Fibroblast of lung (primary cell): ENCODE data around the gene NR4A1. TPM values are rescaled to one million over a fixed set of nuclear protein-coding genes. Genes with fewer than 3 reads are reported as not detected.

Experiments
- DNase-seq, 2 donors: peaks; one replicate each; pipeline versions ENCODE4 v3.0.0 to v3.0.0-alpha.2; 2010; ENCODE audit warnings: low read depth in 2 of 2
- H2AFZ ChIP-seq: 2 replicates; pipeline ENCODE4 v1.5.1; 2012; ENCODE audit warnings: low read length, control low read depth, inconsistent platforms
- H3K27ac ChIP-seq: 2 replicates; pipeline ENCODE4 v1.5.1; 2011; ENCODE audit warnings: low read length, control low read depth; ENCODE audit not compliant: insufficient read depth
- H3K27me3 ChIP-seq: 2 replicates; pipeline ENCODE4 v1.5.1; 2011; ENCODE audit warnings: mild to moderate bottlenecking, low read length; ENCODE audit not compliant: control insufficient read depth, insufficient read depth
- H3K36me3 ChIP-seq: 2 replicates; pipeline ENCODE4 v1.5.1; 2011; ENCODE audit warnings: low read length; ENCODE audit not compliant: control insufficient read depth, insufficient read depth
- H3K4me1 ChIP-seq: 2 replicates; pipeline ENCODE4 v1.5.1; 2011; ENCODE audit warnings: low read length; ENCODE audit not compliant: control insufficient read depth, insufficient read depth; ENCODE audit errors: extremely low read depth
- H3K4me2 ChIP-seq: 2 replicates; pipeline ENCODE4 v1.5.1; 2011; ENCODE audit warnings: low read length, control low read depth; ENCODE audit not compliant: insufficient read depth; ENCODE audit errors: extremely low read depth
- H3K4me3 ChIP-seq, 4 experiments: fragments of 200-600 bp in 1 of 4; sonication (generic) in 1 of 4; replicated peaks in 1 of 4; 2 replicates each; pipeline ENCODE4 v1.5.1; 2011 to 2016; ENCODE audit warnings: low read length in 4 of 4, low read depth in 3 of 4, mild to moderate bottlenecking in 3 of 4, control low read depth in 2 of 4, inconsistent platforms in 1 of 4, mixed read lengths in 1 of 4; ENCODE audit not compliant: insufficient read depth in 1 of 4; ENCODE audit errors: control extremely low read depth in 1 of 4
- H3K79me2 ChIP-seq: 2 replicates; pipeline ENCODE4 v1.5.1; 2012; ENCODE audit warnings: mild to moderate bottlenecking, low read length, inconsistent platforms; ENCODE audit not compliant: control insufficient read depth, insufficient read depth
- H3K9ac ChIP-seq: 2 replicates; pipeline ENCODE4 v1.5.1; 2011; ENCODE audit warnings: mild to moderate bottlenecking, low read length, control low read depth; ENCODE audit not compliant: insufficient read depth
- H3K9me3 ChIP-seq: 2 replicates; pipeline ENCODE4 v1.5.1; 2012; ENCODE audit warnings: low read depth, low read length; ENCODE audit not compliant: control insufficient read depth, insufficient read depth
- H4K20me1 ChIP-seq: 2 replicates; pipeline ENCODE4 v1.5.1; 2011; ENCODE audit warnings: low read length; ENCODE audit not compliant: control insufficient read depth, insufficient read depth; ENCODE audit errors: extremely low read depth
- EZH2 ChIP-seq: IDR thresholded peaks from 2 replicates; pipeline ENCODE4 v1.5.1; 2012; ENCODE audit warnings: low read length, control low read depth, mild to moderate bottlenecking; ENCODE audit errors: missing control alignments
- polyA plus RNA-seq, 2 donors: library from polyadenylated mRNA; depleted of rRNA in 1 of 2; stranded (reverse) in 1 of 2; unstranded in 1 of 2; fragments of >200 nt; gene quantifications; 2 replicates each; pipeline ENCODE4 v1.2.1, GENCODE V29; 2011 to 2012; ENCODE audit warnings: missing spikeins in 1 of 2
- total RNA-seq: library from RNA; depleted of rRNA; stranded (reverse); fragments of >200 nt; gene quantifications from 2 replicates; pipeline ENCODE4 v1.2.1, GENCODE V29; 2014
- TF ChIP-seq, protein P1 (sequence below), 2 donors: IDR thresholded peaks in 1 of 2; conservative IDR thresholded peaks in 1 of 2; 1 replicate in 1 of 2; 2 replicates in 1 of 2; pipeline ENCODE4 v1.5.1; 2011 to 2012; ENCODE audit warnings: low read length in 2 of 2, control low read depth in 1 of 2, inconsistent platforms in 1 of 2, low read depth in 1 of 2, mild to moderate bottlenecking in 1 of 2

Gene NR4A1
- total and polyA plus RNA-seq, 2 donors (not counting 1 experiment from before 2014, with no cell fraction given): 3.8 to 4.1 TPM

DNA sequence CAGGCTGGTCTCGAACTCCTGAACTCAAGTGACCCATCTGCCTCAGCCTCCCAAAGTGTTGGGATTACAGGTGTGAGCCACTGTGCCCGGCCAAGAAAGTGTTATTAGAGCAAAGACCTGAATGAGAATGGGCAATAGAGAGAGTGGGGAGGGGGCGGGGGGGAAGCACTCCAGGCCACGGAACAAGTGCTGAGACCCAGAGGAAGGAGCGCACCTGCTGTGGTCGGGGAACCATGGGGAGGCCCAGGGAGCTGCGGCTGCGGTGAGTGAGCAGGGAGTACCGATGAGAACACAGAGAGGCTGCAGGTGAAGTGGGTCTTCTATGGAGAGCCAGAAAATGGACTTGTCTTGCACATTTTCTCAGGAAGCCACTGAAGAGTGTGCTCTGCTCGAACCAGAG lies 39.0 kb downstream of the NR4A1 start:
- DNase-seq: no peak
- no peaks in the 10 kb centered on the region for H3K4me1 ChIP-seq
- no peaks in the 10 kb centered on the region for H3K9me3 ChIP-seq
- no peak overlapping the region for H3K9ac ChIP-seq
- no peaks in the 10 kb centered on the region for H3K79me2 ChIP-seq
- no peak for TF ChIP-seq EZH2
- TF ChIP-seq, protein P1, sequence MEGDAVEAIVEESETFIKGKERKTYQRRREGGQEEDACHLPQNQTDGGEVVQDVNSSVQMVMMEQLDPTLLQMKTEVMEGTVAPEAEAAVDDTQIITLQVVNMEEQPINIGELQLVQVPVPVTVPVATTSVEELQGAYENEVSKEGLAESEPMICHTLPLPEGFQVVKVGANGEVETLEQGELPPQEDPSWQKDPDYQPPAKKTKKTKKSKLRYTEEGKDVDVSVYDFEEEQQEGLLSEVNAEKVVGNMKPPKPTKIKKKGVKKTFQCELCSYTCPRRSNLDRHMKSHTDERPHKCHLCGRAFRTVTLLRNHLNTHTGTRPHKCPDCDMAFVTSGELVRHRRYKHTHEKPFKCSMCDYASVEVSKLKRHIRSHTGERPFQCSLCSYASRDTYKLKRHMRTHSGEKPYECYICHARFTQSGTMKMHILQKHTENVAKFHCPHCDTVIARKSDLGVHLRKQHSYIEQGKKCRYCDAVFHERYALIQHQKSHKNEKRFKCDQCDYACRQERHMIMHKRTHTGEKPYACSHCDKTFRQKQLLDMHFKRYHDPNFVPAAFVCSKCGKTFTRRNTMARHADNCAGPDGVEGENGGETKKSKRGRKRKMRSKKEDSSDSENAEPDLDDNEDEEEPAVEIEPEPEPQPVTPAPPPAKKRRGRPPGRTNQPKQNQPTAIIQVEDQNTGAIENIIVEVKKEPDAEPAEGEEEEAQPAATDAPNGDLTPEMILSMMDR (conservative IDR thresholded peaks at IDR 0.05 in 1 of 2, IDR thresholded peaks at IDR 0.05 in 1 of 2; ENCODE audit: low read depth in 1 of 2, low read length in 2 of 2): no peak
- H3K4me2 ChIP-seq: no peak overlapping the region
- H3K4me3 ChIP-seq: no peak overlapping the region
- H3K27ac ChIP-seq: no peak overlapping the region
- H4K20me1 ChIP-seq: no peaks in the 10 kb centered on the region
- no peak overlapping the region for H2AFZ ChIP-seq
- H3K27me3 ChIP-seq: peaks cover 11% of the 10 kb centered on the region
- no peaks in the 10 kb centered on the region for H3K36me3 ChIP-seq

DNA sequence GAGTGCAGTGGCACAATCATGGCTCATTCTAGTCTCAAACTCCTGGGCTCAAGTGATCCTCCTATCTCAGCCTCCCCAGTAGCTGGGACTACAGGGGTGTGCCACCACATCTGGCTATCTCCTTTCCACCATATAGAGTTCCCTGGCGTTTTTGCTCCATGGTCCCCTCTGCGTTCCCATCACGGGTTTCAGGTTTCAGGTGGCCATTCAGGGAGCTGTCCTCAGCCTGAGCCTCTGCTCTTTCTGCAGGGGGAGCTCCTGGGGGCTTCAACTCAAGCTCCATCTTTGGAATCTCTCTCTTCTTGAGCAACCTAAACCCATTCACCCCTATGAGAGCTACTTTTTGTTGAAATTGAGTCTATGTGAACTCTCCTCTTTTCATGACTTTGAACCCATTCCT lies 39.8 kb downstream of the NR4A1 start:
- peaks cover 11% of the 10 kb centered on the region for H3K27me3 ChIP-seq
- no peak for TF ChIP-seq EZH2
- TF ChIP-seq, protein P1 (conservative IDR thresholded peaks at IDR 0.05 in 1 of 2, IDR thresholded peaks at IDR 0.05 in 1 of 2; ENCODE audit: low read depth in 1 of 2, low read length in 2 of 2): no peak
- no peak overlapping the region for H3K27ac ChIP-seq
- H3K36me3 ChIP-seq: no peaks in the 10 kb centered on the region
- DNase-seq: no peak
- H4K20me1 ChIP-seq: no peaks in the 10 kb centered on the region
- no peaks in the 10 kb centered on the region for H3K4me1 ChIP-seq
- no peak overlapping the region for H2AFZ ChIP-seq
- no peaks in the 10 kb centered on the region for H3K79me2 ChIP-seq
- H3K9ac ChIP-seq: no peak overlapping the region
- H3K4me3 ChIP-seq: no peak overlapping the region
- no peak overlapping the region for H3K4me2 ChIP-seq
- H3K9me3 ChIP-seq: no peaks in the 10 kb centered on the region

DNA sequence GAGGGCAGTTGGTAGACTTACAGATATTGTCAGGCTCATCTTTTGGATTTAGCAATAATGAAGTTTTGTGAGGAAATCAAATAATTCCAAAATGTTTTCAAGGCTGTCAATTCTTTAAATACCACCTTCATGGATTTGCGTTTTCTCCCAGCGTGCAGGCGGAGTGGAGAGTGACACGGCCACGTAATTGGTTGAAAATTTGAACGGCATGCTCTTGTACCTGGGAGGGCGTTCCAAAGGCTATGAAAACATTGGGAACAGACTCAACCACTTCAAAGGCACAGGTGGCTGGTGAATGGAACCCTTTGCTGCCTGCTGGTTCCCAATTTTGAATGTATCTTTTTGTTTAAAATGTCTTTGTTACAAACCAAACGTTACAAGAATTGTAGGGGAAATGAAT lies 40.6 kb downstream of the NR4A1 start:
- DNase-seq: no peak
- Histone ChIP-seq H3K9me3 (no peaks in the 10 kb centered on the region), H3K4me2 (no peak overlapping the region), H4K20me1 (no peaks in the 10 kb centered on the region), H3K4me1 (no peaks in the 10 kb centered on the region), H2AFZ (no peak overlapping the region), H3K27me3 (peaks cover 11% of the 10 kb centered on the region), H3K36me3 (no peaks in the 10 kb centered on the region), H3K4me3 (no peak overlapping the region), H3K9ac (no peak overlapping the region), H3K27ac (no peak overlapping the region), H3K79me2 (no peaks in the 10 kb centered on the region)
- no peak for TF ChIP-seq EZH2
- TF ChIP-seq, protein P1 (conservative IDR thresholded peaks at IDR 0.05 in 1 of 2, IDR thresholded peaks at IDR 0.05 in 1 of 2; ENCODE audit: low read depth in 1 of 2, low read length in 2 of 2): no peak
